SK-N-DZ (cell line): ENCODE measurements around the gene RIMKLA. TPM values are rescaled to one million over a fixed set of nuclear protein-coding genes. Genes with fewer than 3 reads are reported as not detected.

Source experiments
- DNase-seq: peaks from one replicate; pipeline ENCODE4 v3.0.0-alpha.2; 2015; ENCODE audit warnings: low spot score
- polyA plus RNA-seq, 2 experiments: library from polyadenylated mRNA; depleted of rRNA; stranded (reverse); fragments of >200 nt; gene quantifications; 2 replicates each; pipeline ENCODE4 v1.2.3, GENCODE V29; 2014

RIMKLA gene, protein sequence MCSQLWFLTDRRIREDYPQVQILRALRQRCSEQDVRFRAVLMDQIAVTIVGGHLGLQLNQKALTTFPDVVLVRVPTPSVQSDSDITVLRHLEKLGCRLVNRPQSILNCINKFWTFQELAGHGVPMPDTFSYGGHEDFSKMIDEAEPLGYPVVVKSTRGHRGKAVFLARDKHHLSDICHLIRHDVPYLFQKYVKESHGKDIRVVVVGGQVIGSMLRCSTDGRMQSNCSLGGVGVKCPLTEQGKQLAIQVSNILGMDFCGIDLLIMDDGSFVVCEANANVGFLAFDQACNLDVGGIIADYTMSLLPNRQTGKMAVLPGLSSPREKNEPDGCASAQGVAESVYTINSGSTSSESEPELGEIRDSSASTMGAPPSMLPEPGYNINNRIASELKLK
- polyA plus RNA-seq (2014; cell fraction: cytosol; rRNA removed) = 3.1 and 3.5 TPM in 2 replicates
- 1.5 and 2.6 TPM in 2 replicates for polyA plus RNA-seq (2014; cell fraction: nucleus; rRNA removed)

DNA sequence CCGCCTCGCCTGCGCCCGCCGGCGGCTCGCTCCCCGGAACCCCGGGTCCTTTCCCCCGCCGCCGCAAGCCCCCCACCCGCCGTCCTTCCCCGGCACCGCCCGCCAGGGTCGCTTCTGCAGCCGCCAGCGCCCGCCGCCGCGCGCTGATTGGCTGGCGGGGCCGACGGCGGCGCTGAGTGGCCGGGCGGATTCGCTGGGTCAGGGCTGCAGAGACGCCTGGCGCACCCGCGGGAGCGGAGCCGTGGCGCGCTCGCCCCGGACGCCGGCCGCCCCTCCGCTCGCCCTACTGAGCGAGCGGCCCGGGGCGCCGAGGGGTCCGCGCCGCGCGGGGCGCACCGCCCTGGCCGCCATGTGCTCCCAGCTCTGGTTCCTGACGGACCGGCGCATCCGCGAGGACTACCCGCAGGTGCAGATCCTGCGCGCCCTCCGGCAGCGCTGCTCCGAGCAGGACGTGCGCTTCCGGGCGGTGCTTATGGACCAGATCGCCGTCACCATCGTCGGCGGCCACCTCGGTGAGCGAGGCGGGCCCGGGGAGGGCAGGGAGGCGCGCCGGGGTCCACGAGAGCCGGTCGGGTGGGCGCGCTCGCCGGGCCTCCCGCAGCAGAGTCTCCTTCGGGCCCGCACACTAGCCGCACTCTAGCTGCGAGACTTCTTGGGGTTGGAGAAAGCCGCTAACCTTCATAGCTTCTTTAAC, at the start of gene RIMKLA:
Gene RIMKLA, plus strand, starts transcription at position 207 of the 694 bp plus-strand sequence. Its CDS starts 143 bp downstream, at position 350.
- DNase-seq = peak; percentile 66

DNA sequence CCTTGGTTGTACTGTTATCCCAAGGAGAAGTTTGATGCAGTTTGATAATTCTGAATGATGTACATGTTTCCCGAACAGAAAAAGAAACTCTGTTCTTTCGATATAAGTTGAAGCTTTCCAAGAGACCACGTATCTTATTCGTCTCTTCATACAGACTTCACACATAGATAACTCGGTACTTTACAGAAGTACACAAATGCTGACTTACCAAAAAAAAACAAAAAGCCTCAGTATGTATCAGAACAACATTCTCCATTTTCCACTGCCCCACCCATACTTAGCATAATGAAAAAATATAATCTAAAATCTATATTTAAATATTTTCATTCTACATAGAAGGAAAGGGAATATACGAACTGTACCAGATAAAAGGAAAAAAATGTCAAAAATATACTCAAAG, 47.7 kb upstream of the RIMKLA start:
- no peak for DNase-seq

DNA sequence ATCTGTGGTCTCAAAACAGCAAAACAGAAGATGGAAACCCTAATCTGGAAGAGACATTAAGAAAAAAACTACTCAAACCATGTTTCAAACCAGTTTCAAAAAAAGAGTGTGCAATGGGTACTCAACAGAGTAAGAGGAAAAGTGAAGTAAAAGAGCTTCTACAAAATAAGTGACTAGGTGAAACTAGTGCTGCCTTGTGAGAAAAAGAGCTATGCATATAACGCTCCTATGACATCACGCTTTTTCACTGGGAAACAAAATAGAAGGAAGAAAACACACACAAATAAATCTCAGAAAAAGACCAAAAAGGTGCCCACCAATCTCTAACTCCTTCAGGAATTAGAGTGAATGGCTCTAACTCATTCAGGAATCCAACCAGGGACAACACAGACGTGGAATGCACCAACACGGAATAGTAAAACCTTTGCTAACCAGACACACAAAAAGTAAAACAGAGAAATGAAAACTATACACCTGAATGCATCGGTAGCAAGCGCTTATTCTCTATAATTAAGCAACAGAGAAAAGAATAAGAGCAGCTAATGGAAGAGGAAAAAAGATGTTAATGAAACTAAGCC, 46.8 kb upstream of the RIMKLA start:
- DNase-seq = no peak

DNA sequence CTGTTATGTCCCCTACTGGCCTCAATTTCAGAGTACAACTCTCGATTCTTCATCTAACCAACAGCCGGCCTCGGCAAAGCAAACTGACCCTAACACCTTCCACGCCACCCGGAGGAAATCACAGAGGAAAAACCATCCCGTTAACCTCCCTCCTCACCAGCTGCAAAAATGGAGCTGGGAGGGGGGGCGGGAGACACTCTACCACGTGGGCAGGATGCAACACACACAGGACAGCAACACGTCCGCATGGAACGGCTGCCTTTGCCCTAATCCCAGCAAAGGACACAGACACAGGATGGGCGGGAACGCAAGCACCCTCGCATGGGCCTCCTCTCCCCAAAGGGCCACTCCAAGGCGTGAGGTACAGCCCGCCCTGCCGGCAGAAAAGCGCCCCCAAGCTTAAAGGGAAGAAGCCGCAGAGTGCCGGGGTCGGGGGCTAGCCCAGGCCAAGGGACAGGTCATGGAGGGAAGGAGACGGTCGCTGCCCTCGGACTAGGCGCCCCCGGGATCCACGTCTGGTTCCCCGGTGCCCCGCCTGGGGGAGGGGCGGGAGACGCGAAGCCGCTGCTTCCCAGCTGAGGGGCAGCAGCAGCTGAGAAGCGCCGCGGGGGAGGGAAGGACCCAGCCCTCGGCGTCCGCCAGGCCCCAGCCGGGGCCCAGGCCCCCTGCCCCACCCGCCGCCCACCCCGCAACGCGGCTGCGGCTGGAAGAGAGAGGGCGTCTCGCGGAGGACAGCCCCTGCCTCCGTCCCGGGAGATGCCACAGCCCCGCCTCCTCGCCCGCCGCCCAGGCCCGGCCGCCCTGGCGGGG, 46.1 kb upstream of the RIMKLA start:
- DNase-seq = peak; percentile 72

DNA sequence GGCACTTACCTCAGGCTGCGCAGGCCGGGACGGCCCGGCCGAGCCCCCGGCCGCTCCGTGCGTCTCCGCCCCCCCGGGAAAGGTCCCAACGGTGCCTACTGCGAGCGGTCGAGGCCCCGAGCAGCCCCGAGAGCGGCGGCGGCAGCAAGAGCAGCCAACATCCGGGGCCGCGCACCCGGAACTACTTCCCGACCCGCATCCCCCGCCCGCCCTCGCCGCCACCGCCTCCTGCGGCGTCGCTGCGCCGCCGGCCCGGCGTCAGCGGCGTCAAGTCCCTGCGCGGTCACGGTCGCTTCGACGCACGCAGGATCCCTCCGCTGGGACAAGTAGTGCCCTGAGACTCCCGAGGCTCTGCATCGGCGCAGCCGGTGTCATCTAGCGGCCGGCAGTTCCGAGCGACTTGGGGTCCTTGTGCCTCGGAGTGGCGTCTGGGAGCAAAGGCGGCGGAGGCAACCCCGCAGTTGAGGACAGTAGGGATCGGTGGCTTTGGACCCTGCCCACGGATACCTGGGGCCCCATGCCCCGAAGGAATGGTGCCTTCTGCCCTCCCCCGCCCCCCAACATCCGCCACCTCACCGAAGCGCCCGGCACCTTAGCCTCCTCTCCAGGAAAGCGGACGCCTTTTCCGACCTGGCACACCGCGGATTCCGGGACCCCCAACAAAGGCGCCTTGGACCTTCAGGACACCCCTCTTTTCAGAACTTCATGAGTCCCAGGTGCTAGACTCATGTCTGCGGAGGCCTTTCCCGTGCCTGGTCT, 45.4 kb upstream of the RIMKLA start, which contains the start of gene FOXJ3:
Gene FOXJ3, minus strand, starts transcription at position 186 of the 759 bp plus-strand sequence. CDS start 24,142 bp downstream, outside the sequence.
- DNase-seq = peak; percentile 95

DNA sequence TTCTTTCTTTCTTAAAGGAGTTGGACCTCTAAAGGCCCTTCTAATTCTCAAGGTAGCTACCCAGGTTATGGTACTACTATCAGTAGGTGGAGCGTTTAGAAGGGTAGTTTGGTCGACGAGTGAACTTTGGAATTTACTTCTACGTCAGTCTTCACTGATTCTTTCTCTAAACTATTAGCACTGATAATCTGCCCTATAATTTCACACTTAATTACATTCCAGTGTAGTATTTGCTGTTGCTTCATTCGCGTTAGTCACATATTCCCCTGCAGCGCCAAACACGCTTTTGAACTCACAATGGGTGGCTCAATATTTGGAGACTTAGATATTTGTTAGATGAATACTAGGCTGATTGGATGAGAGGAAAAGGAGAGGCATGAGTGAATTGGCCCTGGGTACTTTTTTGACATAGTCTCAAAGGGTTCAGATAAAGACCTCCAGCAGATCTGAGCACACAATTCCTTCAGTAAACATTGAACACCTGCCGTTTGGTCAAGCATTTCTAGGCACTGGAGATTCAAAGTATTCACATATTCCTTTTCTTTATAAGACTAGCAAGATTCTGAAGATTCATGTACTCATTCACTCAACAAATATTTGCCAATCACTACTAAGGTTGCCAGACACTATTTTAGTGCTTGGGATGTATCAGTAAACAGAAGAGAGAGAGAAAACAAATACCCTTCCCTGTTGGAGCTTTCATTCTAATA, 44.6 kb upstream of the RIMKLA start:
- DNase-seq = peak; percentile 34

DNA sequence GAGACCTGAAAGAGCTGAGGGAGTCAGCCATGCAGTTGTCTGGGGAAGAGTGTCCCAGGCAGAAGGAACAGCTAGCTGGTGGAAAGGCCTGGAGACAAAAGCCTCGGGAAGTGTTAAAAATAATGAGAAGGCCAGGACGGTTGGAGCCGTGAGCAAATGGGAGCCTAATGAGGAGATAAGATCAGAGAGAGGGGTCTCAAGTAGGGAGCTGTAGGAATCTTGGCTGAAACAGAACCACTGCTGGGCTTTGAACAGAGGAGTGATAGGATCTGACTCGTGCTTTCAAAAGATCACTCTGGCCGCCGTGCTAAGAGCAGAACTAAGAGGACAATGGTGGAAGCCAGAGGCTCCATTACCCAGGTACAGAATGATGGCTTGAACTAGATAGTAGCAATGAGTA, 43.6 kb upstream of the RIMKLA start:
- peak; percentile 90 for DNase-seq

DNA sequence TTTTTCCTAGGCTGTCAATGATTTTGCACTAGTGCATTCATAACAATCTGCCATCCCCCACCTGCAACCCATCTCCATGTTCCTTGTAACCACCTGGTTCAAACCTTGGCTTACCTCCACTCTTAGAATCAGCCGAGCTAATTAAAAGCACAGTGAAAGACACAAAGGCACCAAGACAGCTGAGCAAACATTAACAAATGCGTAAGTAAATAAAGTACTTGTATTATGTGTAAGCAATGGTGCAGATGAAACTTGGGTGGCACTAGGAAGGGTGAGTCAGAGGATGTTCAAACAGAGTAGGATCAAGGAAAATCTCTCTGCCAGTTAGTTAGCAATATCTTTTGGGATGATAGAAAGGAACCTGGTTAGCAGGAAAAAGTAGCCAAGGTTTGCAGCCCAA, 40.5 kb upstream of the RIMKLA start:
- DNase-seq = no peak

DNA sequence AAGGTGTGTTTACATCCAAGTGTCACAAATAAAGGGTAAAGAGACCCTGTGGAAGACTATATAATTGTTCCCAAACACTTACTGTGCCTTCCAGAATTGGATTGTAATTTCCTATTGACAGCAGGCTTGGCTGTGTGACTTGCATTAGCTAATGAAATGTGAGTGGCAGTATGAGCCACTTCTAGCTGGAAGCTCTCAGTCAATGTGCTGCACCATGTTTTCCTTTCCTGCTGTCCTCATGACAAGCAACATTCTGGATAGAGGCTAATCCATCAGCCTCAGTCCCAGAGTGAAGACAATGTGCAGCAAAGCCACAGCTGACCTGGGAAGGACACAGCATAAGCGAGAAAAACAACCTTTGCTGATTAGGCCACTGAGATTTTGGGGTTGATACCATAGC, 39.7 kb upstream of the RIMKLA start:
- DNase-seq = no peak

DNA sequence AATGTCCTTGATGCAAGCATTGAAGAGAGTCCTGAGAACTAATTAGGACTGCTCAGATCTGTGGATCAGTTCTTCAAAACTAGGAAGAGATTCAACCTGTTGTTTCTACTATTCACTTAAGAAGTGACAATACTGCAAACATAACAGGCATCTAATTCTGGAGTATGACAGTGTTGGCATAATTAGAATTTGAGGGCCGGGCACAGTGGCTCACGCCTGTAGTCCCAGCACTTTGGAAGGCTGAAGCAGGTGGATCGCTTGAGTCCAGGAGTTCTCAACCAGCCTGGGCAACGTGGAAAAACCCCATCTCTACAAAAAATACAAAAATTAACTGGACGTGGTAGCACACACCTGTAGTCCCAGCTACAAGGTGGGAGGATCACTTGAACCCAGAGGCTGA, 37.5 kb upstream of the RIMKLA start:
- DNase-seq = no peak

DNA sequence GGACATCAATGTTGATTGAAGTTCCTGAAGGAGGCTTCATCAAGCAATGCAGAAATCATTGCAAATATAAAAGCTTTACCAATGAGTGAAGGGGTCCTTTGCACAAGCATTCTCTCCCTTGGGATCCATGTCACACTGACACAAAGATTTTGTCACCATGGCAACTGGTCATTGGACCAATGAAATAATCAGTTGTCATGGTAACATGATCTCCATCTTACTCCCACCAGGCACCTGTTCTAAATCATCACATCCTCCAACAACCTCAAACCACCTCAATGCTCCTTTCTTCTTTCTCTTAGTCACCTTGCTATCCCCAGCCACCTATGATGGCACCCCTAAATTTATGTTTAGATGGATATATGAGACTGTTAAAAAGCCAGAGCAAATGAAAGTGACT, 32.1 kb upstream of the RIMKLA start:
- DNase-seq = peak; percentile 79

DNA sequence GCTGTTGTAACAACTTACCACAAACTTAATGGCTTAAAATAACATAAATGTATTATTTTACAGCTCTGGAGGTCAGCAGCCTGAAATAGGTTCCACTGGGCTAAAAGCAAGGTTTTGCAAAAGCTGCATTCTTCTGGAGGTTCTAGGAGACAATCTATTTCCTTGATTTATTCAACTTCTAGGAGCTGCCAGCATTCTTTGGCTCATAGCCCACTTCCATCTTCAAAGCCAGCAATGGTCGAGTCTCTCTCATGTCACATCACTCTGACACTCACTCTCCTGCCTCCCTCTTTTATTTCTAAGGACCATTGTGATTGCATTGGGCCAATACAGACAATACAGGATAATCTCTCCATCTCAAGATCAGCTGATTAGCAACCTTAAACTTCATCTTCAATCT, 30.5 kb upstream of the RIMKLA start:
- no peak for DNase-seq

DNA sequence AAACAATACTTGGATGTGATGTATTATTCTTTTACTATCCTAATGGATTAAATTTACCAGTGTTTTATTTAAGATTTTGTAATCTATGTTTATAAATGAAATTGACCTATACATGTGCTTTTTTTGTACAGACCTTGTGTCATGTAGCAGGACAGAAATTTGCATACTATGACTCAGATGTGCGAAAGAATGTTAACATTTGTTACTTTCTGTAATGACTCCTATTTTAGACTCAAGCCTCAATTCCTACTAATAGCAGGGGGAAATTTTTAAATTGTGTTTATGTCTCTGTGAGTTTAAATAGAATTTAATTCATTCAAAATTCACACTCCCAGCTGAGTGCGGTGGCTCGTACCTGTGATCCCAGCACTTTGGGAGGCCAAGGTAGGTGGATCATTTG, 21.8 kb upstream of the RIMKLA start:
- no peak for DNase-seq

DNA sequence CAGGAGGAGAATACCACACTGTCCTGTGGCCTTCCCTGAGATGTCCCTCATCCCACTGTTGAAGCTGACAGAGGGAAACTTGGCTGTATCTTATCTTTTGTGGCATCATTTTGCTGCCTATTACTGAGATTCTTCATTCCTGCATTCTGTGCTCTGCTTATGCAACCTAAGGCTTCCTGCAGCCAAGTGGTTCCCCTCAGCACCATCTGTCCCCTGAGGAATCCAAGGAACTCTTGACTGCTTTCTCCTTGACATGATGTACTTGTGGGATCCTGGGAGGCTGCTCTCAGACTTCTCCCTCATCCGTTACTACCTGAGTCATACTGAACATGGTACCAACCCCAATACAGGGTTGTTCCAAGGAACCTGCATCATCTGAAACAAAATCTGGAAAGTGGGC, 21.1 kb upstream of the RIMKLA start:
- DNase-seq = no peak

DNA sequence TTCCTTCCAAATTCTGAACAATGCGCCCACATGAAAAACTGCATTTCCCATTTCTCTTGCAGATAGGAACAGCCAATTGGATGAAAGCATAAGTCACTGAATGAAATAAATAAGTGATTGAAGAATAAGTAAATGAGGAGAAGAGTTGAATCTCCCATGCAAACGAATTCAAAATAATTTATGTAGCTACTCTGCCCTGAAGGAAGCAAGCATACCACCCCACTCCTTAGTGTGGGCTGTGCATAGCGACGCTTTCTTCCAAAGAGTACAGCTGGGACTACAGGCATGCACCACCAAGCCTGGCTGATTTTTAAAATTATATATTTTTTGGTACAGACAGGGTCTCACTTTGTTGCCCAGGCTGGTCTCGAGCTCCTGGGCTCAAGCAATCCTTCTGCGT, 16.5 kb upstream of the RIMKLA start:
- DNase-seq = no peak

DNA sequence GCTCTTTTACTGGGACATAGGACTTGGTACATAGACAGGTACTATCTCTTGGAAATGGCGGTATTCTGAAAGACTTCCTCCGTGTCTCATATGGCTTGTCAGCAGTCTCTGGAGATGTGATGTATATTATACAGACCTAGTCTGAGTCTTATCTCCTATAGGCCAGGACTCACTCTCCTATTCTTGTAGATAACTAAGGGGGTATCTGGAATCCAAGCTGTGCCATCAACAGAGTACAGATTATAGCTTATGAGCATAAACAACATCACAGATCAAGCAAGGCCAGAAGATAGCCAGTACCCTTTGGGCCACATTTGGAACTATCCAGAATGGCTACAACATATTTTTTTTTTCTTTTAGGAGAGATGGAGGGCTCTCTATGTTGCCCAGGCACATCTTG, 16.1 kb upstream of the RIMKLA start:
- DNase-seq = no peak

DNA sequence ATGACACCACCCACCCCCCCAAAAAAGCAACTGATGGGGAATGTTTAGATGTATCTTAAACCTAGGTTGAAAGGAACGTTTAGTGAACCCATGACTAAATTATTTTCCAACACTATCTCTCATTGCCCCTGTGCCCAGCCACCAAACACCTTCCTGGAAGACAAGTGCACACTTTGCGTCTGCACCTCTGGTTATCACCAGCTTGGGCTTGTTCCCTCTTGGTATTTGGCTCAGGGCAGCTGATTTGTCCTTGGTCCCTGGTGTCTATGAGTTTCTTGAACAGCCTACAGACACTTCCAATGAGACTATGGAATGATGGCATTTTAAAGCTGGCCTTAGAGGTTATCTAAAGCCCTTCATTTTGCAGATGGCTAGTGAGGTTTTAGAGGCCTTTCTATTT, 15.5 kb upstream of the RIMKLA start:
- DNase-seq = no peak

DNA sequence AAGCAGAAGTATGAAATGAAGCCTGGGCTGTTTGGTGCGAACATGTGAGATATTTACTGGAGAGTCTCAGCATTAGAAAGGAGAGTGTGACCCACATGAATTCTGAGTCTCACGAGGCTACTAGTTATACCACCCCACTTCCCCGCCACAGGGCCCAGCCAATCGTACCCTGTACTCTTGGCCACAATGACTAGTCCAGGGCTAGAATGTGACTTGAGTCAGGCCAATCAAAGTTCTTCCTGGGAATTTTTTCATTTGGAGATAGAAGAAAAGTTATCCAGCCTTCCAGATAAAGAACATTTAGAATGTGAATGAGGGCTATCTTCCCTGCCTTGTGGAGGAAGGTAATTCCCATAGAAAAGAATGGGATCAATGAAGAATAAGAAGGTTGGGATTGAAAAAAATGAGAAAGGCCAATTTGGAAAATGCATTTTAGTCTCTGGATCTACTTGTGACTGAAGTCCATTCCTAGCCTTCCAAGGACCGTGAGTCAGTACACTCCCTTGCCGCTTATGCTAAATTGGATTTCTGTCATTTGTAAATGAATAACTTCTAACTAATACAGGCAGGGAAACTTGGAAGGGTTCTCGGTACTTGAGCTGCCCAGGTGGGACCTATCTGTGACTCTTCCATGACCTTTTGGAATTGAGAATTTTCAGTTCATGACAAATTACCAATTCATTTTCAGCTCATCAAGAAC, 12.3 kb upstream of the RIMKLA start:
- no peak for DNase-seq

DNA sequence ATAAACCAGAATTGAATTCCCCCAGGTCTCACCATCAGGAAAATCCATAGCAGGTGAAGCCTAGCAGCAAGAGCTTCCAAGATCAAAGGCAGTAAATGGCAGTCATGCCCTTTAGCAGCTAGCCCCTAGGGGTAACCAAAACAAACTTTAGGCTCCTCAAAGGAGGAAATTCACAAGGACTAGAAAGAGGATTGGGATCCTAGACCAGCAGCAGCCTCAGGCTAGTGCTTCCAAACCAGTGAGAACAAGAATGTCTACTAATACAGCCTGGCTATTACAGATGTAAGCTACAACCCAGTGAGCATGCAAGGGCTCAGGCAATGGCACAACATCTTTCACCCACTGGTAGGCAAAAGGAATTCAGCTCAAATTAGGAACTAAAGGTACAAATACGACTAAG, 11.1 kb upstream of the RIMKLA start:
- DNase-seq = no peak
